Stimulated activated CD8-positive, alpha-beta memory T cell treated with anti-CD3 and anti-CD28 coated beads, Interleukin-4, amount 100 ng/mL, for 48 hours (primary cell): ENCODE data around the gene MFN1.
"Not testable (repeated sequence)": the region's sequence is repeated elsewhere in the genome, so short reads cannot be mapped to it uniquely, and the experiment has no call there.

Experiments
- DNase-seq: peaks from one replicate; pipeline ENCODE4 v3.0.0-alpha.2; 2020

MFN1 gene

GRCh38 chr3:179347345-179348194, at the start of gene MFN1:
Gene MFN1, plus strand, starts transcription at chr3:179347709. Its CDS starts 1,143 bp downstream, at chr3:179348852.
- peak; percentile 90 for DNase-seq

- DNase-seq = no peak
These were observed 49.4 kb upstream of the MFN1 start for GRCh38 chr3:179297971-179298725.

- no peak for DNase-seq
These were observed 48.2 kb upstream of the MFN1 start for GRCh38 chr3:179299316-179299715.

- no peak for DNase-seq
These were observed 47.4 kb upstream of the MFN1 start for GRCh38 chr3:179299999-179300613.

GRCh38 chr3:179301645-179302044, 45.9 kb upstream of the MFN1 start:
- no peak for DNase-seq

GRCh38 chr3:179302111-179302510, 45.4 kb upstream of the MFN1 start:
- no peak for DNase-seq

GRCh38 chr3:179304605-179305004, 42.9 kb upstream of the MFN1 start:
- DNase-seq = no peak

GRCh38 chr3:179307362-179307761, 40.1 kb upstream of the MFN1 start:
- DNase-seq = not testable (repeated sequence)

- DNase-seq = no peak
These were observed 39.5 kb upstream of the MFN1 start for GRCh38 chr3:179308001-179308400.

- no peak for DNase-seq
These were observed 38.1 kb upstream of the MFN1 start for GRCh38 chr3:179309225-179310078.

GRCh38 chr3:179318876-179319275, 28.6 kb upstream of the MFN1 start:
- no peak for DNase-seq

GRCh38 chr3:179321668-179322285, 25.7 kb upstream of the MFN1 start:
- no peak for DNase-seq

- DNase-seq = peak; percentile 87
These were observed 25.0 kb upstream of the MFN1 start, which contains the start of gene ZNF639 for GRCh38 chr3:179322286-179323196. Gene ZNF639, plus strand, starts transcription at chr3:179323031. Its CDS starts 5,263 bp downstream, at chr3:179328294.

GRCh38 chr3:179323197-179324110, 24.1 kb upstream of the MFN1 start:
- peak; percentile 73 for DNase-seq

- DNase-seq = no peak
These were observed 23.2 kb upstream of the MFN1 start for GRCh38 chr3:179324270-179324754.

- DNase-seq = no peak
These were observed 17.1 kb upstream of the MFN1 start for GRCh38 chr3:179330438-179330837.

- no peak for DNase-seq
These were observed 15.3 kb upstream of the MFN1 start for GRCh38 chr3:179332240-179332639.

- no peak for DNase-seq
These were observed 14.4 kb upstream of the MFN1 start for GRCh38 chr3:179333084-179333483.

GRCh38 chr3:179336345-179336929, 11.1 kb upstream of the MFN1 start:
- DNase-seq = no peak
